HG03457 (cell line): ENCODE results near the gene TTLL11.
"Not testable (repeated sequence)": the region's sequence is repeated elsewhere in the genome, so short reads cannot be mapped to it uniquely, and the experiment has no call there.

Source experiments
- ATAC-seq: cut with Tn5 transposase; IDR thresholded peaks from one replicate; pipeline ENCODE4 v1.9.1; 2021; ENCODE audit warnings: moderate number of reproducible peaks; ENCODE audit not compliant: unreplicated experiment

The TTLL11 gene

DNA sequence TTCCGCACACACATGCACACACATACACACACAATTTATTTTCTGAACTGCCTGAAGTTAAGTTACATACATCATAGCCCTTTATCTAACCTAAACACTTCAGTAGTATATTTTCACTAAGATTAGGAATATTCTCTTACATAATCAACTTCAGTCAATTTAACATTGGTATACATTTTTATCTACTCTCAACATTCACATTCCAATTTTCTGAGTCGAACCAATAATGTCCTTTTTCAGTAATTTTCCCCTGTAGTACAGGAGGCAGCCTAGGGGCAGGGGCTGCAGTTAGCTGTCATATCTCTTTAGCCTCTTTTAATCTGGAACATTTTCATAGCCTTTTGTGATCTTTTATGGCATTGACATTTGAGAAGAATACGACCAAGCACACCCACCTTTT lies 291.5 kb downstream of the TTLL11 start:
- no peak for ATAC-seq

DNA sequence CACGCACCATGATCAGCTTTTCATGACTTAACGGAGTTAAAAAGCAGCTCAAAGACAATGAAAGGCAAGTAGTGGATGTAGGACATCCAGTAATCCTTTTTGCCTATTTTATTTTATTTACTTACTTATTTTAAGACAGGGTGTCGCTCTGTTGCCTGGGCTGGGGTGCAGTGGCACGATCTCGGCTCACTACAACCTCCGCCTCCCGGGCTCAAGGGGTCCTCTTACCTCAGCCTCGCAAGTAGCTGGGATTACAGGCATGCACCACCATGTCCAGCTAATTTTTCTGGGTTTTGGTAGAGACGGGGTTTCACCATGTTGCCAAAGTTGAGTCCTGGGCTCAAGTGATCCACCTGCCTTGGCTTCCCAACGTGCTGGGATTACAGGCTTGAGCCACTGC lies 292.7 kb downstream of the TTLL11 start:
- ATAC-seq: no peak

DNA sequence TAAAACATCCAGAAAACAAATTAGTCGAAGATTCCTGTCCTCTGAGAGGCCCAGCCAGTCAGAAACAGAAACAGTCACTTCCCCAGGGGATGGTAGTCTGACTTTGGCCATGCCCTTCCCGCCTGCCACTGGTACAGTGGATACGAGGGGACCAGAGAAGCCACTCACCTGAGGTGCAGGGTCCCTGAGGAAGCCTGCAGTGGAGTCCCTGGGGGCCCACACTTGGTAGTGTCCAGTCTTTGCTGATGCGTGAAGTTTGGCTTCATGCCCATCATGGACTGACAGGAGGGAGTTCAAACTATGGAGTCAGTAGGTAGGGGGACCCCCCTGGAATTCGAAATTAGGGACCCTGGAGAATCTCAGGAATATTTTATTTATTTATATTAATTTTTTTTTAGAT lies 294.2 kb downstream of the TTLL11 start:
- ATAC-seq: no peak

DNA sequence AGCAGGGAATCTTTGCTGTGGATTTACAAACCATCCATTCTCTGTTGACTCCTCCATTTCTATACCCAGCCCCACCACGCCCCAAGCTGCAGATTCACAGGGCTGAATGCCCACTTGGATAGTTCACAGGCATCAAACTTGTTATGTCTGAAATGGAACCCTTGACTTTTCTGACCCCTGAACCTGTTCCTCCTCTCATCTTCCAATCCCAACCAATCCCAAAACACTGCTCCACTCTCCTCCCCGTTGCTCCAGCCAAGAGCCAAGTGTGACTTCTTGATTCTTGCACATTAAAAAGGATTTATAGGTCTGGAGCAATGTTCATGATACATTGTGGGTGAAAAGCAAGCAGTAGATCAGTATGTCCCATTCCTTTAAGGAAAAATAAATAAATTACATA lies 296.0 kb downstream of the TTLL11 start:
- no peak for ATAC-seq

DNA sequence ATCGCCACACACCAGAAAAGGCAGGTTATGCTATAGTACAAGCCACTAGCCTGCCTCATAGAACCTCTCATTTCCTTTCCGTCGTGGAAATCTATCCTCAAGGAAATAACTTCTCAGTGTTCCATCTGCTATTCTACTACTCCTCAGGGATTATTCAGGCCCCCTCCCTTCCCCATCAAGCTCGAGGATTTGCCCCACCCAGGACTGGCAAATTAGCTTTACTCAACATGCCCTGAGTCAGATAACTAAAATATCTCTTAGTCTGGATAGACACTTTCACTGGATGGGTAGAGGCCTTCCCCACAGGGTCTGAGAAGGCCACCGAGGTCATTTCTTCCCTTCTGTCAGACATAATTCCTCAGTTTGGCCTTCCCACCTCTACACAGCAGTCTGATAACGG lies 298.8 kb downstream of the TTLL11 start:
- not testable (repeated sequence) for ATAC-seq

DNA sequence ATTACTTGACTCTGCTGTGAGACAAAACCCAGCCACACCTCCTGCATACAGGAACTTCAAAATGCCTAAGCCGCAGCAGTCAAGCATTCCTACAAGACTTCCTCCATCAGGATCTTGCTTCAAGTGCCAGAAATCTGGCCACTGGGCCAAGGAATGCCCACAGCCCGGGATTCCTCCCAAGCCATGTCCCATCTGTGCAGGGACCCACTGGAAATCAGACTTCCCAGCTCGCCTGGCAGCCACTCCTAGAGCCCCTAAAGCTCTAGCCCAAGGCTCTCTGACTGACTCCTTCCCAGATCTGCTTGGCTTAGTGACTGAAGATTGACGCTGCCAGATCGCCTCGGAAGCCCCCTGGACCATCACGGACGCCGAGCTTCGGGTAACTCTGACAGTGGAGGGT lies 300.6 kb downstream of the TTLL11 start:
- not testable (repeated sequence) for ATAC-seq

DNA sequence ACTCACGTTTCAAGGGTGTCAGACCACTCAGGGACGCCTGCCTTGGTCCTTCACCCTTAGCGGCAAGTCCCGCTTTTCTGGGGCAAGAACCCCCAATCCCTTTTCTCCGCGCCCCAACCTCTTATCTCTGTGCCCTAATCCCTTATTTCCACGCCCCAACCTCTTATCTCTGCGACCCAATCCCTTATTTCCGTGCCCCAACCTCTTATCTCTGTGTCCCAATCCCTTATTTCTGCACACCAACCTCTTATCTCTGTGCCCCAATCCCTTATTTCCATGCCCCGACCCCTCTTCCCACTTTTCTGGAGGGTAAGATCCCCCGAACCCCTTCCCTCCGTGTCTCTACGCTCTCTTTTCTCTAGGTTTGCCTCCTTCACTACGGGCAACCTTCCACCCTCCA lies 302.3 kb downstream of the TTLL11 start:
- ATAC-seq: no peak

DNA sequence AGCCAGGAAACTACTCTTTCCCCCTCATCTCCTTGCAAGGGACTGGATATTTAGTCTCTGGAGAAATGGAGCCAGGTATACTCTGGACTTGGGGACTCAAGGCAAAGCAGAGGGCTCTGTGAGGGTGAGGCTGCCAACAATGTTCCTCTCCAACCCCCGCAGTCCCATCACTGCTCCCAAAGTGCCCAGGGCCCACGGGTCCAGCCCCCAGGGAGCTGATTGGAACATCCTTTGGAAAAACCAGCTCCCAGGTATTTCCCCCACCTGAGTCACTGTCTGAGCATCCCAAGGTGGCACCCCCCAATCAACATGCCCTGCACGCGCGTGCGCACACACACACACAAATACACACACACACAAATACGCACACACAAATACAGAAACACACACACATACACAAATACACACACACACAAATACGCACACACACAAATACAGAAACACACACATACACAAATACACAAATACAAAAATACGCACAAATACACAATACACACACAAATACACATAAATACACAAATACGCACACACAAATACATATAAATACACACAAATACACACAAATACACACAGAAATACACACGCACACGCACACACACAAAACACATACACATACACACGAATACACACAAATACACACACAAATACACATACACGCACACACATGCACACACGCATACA lies 304.3 kb downstream of the TTLL11 start:
- ATAC-seq: no peak

DNA sequence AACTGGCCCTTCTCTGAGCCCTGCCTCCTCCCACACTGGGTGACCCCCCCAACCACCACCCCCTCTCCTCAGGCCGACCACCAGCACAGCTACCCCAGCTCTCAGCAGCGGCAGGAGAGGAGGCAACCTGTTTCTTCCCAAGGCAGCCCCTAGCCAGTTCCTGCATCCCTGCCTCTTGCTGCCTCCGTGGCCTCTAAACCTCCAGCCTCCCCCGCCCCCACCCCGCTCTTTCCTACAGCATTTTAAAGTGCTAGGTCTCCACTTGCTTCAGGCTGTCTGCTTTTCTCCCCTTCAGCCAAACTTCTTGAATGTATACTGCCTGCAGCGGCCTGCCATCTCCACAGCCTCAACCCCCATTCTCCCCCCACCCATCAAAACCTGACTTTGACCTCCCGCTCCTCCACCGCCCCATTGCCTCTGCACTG lies 306.1 kb downstream of the TTLL11 start:
- no peak for ATAC-seq

DNA sequence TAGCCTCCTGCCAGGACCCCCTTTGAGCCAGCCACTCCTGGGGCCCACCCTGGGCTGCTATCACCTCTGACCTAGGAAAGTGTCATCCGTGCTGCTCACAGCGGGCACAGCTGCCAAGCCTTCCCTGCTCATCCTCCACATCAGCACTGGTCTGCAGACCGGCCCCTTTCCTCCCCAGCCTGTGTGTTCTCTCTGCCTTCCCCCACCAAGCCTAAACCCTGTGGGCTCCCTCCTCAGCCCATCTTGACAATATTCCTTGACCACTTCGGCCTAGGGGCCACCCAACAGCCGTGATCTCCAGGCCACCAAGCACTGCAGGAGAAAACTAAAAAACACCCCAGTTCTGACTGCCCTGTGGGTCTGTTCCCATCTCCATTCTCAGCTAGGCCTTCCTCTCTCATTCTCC lies 306.6 kb downstream of the TTLL11 start:
- ATAC-seq: no peak

DNA sequence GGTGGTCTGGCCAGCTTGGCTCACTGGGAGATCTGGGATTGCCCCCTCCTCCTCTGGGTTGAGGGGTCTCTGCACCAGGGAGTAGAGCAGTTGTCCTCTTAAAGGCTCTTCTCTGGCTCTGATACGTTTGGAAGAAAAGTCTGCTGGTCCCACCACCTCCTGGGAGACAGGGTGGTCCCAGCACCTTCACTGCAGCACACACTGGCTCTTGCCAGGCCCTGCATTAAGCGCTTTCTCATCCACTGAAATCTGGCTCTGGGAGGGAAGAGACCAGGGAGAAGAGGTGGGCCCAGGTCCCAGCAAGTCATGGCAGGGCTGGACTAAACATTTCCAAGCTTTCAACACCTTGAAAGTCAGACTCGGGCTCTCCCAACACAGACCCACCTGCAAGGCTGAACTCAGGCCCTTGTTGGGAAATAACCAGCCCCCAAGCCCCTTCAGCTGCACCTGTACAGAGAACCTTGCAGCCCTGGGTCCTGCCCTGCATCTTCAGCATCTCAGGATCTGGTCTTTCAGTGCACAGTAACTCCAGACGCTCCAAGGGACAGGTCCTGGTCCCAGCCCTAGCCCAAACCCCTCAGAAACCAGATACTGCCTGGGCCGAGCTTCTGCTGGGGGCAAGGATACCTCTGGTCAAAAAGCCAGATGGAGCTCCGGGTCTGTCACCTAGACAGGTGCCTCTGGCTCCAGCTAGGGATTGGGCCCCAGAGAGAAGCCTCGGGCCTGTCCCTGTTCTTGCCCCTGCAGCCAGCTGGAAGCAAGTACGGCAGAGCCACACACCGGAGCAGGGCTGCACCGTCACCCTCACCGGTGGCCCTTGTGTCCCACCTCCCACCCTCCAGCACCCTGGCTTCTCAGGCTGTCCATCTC lies 307.2 kb downstream of the TTLL11 start:
- ATAC-seq: no peak

DNA sequence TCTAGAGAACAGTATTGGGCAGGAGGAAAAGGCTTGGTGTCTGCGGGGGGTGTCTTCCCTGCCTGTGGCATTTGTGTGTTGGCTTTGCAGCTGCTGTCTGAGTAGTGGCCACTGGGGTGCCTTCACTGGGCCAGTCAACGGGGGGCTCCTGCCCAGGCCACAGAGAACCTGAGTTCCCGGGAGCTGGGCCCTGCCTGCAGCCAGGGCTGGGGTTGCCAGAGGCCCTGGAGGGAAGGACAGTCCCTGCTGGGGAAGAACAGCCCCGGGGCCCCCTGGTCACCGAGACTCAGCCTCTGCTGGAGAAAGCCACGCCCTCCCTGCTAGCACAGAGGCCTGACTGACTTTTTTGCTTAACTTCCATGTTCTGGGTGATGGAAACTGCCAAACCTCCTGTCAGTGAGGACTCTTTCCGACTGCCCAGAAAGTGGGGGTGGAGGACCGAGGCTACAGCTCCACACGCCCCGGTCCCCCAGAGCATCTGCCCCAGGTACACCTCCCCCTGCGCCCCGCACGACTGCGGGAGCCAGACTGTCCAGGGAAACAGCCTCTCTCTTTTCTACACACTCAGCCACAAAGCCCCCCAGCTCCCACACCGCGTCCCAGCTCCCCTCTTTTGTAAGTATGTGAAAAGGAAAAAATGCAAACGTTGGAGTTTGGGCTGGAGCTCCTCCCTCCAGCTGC lies 308.2 kb downstream of the TTLL11 start:
- ATAC-seq: no peak

DNA sequence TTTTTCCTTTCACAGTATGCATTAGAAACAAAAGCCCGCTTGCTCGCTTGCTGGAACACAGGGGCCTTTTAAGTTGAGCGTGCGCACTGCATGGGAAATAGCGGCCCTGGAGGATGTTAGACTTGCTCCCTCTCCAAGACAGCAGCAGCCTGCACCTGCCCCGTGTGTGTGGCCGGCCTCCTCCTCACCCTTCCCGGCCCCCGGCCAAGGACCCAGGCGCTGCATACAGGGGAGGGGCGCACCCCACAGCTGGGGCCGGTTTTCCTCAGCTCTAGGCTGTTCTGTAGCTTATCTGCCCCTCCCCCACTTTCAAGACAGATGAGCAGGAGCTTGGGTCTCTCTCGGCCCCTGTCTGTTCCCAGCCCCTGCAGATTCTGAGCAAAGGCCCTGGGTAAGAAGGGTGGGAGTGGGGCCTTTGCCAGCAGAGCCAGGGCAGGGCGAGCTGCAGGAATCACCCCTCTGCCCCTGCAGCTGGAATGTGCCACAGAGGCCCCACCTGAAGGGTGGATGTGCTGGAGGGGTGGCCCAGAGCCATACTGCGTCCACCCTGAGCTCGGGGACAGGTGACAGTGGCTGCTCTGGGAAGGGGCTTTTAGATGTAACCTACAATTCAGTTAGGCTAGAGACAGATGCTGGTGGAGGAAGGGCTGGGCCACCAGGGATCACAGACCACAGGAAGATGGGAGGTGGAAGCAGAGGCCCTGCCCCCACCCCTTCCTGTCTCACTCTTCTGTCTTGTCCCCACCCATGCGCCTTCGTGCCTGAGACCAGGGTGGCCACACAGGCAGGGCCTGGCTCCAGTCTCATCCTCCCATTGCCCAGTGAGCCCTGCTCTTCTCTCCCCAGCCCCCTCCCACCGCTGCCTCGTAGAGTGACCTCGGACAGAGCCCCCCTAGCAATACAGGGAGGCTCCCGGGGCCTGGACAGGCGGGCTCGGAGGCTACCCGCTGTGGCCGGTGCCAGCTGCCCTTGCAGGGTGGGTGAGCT lies 309.3 kb downstream of the TTLL11 start:
- no peak for ATAC-seq

DNA sequence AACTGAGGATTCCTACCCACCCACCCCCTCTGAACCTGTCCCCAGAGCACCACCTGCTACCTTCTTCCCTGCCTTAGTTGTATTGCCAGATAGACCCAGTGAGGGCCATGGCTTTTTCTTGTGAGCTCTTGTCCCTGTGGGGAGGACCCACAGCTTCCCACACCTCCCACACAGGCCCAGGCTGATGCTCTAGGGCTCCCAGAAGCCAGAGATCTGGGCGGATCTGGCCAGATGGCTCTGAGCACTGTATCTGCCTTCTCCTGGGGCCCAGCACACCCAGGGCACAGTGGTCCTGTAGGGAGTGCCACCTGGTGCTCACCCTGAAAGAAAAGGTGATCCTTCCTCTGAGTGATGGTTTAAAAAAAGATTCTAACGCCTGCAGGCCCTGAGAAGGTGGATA lies 310.0 kb downstream of the TTLL11 start:
- no peak for ATAC-seq

DNA sequence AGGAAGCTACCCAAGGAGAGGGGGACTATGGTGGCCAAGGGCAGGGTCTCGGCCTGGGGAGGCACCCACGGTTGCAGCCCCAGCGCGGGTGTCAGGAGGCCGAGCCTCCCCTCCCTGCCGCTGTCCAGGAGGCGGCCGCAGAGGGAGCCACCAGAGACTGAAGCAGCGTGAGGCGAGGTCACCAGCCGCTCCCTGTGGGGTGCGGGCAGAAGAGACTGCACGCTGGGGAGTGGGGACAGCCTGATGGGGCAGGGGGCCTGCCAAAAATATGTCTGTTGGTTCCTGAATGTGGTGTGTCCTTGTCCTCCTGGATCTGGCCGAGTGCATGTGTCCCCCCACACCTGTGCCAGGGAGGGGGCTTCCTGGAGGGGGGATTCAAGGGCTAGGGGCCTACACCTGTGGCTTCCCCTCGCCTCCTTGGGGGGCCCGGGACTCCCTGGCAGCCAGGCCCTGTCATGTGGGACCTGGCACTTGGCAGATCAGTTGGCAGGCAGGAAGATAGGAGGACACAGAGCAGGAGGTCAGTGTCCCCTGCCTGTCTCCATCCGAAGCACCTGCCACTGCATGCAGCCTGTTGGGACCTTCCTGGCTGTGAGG lies 310.5 kb downstream of the TTLL11 start:
- no peak for ATAC-seq

DNA sequence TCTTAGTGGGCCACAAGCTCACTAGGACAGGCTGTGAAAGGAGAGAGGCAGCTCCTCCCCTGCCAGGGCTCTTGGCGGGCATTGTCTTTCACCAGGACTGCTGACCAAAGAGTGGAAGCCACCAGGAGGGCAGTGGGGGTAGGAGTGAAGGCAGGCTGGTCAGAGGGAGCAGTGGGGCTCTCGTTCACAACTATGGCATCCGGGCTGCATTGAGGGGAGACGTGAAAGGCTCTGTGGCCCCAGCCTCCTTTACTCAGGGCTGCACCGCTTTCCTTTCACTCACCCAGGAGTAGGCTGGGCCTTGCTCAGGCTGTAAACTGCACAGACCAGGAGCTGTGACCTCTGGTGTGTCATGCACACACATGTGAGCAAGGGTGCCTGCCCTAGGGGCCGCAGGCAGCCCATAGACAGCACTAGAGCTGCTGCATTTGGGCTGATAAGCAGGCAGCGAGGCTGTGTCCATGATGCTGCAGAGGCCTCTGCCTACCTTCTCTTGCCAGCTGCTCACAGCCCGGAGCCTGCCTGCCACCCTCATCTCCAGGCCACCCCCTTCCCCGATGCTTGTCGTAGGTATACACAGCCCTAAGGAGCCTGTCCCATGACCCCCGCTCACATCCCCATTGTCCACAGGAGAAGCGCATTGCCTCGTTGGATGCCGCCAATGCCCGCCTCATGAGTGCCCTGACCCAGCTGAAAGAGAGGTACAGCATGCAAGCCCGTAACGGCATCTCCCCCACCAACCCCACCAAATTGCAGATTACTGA lies 311.2 kb downstream of the TTLL11 start:
- ATAC-seq: no peak

DNA sequence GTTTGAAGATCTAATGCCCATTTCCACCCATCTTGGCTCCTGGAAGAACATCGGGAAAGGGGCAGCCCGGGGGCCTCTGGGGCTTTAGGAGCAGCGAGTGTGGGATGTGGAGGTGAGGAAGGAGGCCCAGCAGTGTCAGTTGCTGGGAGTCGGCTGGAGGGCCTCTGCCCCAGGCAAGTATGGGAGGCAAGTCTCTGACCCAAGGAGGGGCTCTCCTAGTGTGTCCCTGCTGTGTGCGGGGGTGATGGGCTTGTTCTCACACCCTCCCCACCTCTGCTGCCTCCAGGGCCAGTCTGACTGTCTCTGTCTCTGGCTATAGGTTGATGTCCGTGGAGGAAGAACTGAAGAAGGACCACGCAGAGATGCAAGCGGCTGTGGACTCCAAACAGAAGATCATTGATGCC lies 312.0 kb downstream of the TTLL11 start:
- no peak for ATAC-seq

DNA sequence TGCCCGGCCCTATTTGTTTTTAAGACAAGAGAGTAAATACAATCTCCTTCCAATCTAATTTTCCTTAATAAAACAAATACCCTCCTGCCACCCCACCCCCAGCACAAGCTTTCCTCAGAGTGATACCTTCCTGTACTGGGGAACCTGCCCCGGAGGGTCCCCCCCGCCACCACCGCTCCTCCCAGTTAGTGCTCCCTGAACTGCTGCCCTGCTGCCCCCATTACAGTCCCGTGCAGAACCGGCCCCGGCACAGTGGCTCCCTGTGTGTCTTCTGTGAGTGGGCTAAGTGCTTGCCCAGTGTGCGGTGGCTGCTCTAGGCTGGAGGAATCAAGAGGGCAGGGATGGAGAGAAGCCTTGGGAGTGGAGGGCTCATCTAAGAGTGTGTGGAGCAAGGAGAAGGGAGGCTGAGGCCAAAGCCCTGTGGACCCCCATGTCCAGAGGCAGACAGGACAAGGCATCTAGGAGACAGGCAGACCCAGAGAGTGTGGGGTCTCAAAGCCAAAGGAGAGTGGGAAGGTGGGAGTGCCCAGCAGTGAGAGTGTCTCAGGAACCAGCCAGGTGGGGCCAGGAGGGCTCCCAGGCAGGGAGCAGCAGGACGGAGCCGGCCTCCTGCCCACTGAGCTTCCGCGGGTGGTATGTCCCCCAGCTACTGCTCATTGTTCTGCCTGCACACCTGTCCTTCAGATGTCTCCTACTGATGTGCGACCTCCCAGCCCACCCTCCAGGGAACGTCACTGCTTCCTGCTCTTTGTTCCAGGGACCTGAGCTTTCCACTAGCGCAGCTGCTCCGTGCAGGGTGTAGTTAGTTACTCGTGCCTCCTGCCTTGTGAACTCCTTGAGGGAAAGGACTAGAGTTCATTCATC lies 312.7 kb downstream of the TTLL11 start:
- no peak for ATAC-seq
